Stimulated activated CD4-positive, alpha-beta T cell treated with anti-CD3 and anti-CD28 coated beads, Interleukin-2, amount 100 ng/mL, for 48 hours (primary cell): ENCODE data around the gene LDHB.
"Not testable (repeated sequence)": the region's sequence is repeated elsewhere in the genome, so short reads cannot be mapped to it uniquely, and the experiment has no call there.

Source experiments
- DNase-seq, 2 donors: peaks; one replicate each; pipeline ENCODE4 v3.0.0-alpha.2; 2020

LDHB gene

GRCh38 chr12:21659383-21659782, 1.7 kb upstream of the LDHB start:
- DNase-seq, result no peak

- DNase-seq, result peak; percentile 39
These were observed 727 bp downstream of the LDHB start for GRCh38 chr12:21656905-21657325.

- DNase-seq, result no peak
These were observed 2.1 kb downstream of the LDHB start for GRCh38 chr12:21655591-21655990.

DNA sequence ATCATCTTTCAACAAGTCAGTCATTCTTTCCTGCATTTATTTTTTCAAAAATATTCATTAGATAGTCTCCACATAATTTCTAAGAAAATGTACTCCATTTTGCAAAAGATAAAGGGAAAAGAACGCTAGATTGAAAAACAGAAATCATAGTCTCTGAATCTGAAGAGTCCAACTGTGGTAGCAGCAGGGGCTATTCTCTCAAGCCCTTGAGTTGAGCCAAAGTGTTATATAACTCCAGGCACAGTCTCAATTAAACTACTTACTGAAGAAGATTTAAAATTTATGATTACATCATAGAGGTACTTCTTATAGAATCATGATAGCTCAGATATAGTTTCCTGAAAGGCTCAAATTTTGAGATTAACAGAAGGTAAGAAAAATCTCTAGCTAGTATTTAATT, 5.8 kb downstream of the LDHB start:
- no peak for DNase-seq

DNA sequence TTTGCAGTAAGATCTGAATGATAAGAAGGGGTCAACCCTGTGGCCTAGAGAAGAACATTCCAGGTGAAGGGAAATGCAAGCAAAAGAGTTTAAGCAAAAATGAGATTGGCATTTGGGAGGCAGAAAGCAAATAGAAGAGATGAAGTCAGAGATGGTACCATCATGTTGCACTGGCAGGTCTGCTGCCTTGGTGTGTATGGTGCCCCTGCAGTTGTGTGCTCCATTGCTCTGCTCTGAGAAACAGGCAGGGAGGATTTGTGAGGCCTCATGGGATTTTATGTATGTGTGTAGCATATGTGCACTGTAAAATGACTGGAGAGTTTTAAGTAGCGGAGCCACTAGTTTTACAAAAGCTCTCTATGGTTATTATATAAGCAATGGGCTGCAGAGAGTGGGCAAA, 6.6 kb downstream of the LDHB start:
- DNase-seq, result no peak

DNA sequence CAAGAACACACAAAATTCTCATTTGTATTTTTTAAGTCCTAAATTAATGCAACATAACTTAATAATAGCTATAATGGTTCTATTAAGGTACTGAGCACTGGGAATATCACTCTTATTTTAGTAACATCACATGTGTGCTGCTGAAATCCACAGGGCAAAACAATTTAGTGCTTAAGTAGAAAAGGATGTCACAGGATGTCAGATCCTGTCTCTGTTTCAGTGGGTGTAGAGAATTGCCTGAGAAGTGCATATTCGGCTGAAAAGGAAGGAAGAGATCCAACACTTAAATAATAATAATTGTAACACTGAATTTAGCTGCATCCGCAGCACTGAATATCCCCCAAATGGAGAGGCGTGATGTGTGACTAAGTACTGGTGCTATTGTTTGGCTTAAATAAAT, 8.6 kb downstream of the LDHB start:
- DNase-seq, result no peak

- no peak for DNase-seq
These were observed 9.3 kb downstream of the LDHB start for GRCh38 chr12:21648378-21648777.

DNA sequence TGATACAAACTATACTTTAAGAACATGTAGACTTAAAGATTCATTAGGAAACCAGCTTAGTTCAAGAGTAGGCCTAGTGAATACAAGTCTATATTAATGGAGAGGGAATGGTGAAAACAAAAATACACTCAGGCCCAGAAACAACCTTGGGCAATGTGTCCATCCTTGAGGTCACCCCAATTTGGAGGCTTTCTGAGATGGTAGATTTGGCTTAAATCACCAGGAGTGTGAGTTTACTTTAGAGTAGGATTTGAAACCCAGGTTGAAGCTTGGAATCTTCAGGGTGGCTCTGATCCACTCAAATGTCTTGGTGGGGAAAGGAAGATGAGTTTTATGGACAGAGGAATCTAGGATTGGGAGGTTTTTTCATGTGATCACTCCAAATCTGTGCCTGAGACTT, 10.5 kb downstream of the LDHB start:
- no peak for DNase-seq

GRCh38 chr12:21645041-21645500, 12.6 kb downstream of the LDHB start:
- not testable (repeated sequence) for DNase-seq

DNA sequence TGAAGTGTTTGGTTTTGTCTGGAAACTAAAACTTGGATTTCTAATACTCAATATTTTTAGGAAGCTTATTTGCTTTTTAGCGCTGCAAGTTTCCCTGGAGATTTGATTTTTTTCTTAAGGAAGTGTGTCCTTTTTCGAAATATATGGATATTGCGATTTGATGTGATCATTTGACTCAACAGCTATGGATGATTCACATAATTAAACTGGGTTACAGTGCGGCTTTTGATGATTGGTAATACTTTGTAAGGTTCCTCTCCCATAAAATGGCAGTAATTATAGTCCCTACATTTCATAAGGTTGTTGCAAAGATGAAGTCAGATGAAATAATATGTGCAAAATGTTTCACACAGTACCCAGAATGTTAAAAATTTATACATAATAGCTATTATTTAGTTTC, 13.1 kb downstream of the LDHB start:
- DNase-seq, result no peak

DNA sequence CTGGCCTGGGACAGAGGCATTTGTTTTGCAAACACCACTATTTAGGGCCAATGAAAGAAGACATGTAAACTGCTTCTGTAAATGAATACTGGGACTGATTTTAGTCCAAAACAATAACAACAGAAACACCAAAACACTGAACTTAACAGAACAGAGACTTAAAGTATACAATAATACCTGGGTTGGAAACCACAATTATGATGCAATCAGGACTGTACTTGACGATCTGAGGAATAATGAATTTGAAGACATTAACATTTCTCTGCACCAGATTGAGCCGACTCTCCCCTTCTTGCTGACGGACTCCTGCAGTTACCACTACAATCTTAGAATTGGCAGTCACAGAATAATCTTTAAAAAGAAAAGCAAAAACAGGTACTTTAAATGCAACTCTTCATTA, 13.9 kb downstream of the LDHB start:
- DNase-seq, result no peak

DNA sequence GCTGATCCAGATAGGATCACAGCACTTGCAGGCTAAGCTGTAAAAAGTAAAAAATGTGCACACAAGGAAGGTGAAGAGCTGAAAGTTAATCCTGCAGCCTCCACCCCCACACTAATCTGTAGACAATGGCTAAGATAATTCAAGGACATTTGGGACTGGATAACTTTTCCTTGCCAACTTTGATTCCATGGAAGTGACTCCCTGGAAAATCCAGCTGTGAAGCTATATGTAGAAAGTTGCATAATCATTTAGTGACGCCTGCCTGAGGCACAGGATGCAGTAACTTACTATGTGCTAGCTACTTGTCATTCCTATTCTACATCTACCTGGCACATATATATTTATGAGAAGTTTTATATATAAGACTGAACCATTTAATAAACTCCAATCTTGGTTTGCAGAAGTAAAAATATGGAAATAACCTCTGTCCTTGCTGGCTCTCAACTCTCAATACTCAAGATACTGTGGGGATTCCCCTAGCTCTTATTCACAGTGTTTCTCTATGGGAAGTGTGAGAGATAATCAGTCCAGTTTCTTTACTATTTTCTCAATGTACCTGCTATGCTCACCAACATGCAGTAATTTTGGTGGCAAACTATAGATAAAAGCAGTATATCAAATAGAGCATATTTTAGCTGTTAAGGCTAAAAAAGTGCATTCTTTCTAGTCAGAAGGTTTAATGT, 14.8 kb downstream of the LDHB start:
- DNase-seq, result no peak

DNA sequence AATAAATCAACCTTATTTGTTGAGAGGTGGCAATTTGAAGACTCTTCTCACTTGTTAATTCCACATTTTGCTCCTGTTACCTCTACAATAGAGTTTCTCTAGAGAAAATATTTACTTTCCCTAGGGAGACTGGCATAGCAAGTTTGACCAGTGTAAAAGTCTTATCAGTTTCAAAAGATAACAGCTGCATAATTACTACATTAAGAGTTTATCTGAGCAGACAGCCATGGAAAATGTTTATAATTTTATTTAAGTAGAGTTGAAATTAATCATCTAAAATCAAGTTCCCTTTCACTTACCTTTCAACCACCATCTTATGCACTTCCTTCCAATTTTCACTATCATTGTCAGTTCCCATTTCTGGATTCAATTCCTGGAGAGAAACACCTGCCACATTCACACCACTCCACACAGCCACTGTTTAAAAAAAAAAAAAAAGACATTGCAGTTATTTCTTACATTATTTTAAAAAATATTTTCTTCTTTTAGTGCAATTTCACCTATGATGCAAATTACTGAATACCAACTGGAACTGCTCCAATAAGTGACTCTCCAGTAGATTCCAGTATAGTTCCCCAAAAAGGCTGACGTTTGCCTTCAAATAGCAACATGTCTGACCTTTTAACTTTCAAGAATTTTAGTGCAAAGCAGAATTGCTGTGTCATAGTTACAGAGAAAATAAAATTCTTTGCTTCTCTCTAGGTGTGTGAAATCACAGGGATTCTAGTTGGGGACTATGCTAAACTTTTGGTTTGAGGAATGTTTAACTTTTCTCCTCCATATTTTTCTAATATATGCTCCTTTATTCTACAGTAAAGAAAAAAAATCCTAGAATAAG, 19.4 kb downstream of the LDHB start:
- no peak for DNase-seq

GRCh38 chr12:21634245-21634644, 23.4 kb downstream of the LDHB start:
- no peak for DNase-seq

GRCh38 chr12:21631367-21631766, 26.3 kb downstream of the LDHB start:
- DNase-seq, result no peak

DNA sequence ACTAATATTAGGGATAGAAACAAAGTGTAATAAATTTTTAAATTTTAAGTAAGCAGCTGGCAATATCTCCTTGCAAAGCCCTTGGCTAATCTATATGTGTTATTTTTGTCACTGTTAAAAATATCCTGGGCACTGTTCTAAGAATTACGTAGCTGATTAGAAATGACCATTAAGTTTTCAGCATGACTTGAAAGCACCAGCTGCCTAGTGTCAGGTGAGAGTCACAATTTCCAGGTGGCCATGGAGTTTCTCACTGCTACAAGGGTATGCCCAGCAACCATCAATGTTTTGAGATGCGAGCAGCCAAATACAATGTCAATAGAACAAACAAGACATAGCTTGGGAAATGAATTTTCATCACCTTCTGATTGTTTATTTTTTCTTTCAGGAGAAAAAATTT, 29.7 kb downstream of the LDHB start:
- DNase-seq, result no peak

- no peak for DNase-seq
These were observed 39.1 kb downstream of the LDHB start for GRCh38 chr12:21618566-21618965.

DNA sequence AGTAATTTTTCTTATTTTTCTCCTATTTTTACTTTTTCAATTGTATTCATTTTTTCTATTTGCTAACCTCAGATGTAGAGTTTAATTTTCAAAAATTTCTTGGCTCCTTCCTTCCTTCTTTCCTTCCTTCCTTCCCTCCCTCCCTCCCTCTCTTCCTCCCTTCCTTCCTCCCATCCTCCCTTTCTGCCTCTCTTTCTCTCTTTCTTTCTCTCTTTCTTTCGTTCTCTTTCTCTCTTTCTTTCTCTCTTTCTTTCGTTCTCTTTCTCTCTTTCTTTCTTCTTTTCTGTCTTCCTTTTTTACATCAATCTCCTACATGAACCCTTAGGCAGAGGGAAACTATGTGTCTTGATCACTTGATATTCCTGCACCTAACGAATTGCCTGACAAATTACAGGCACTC, 40.6 kb downstream of the LDHB start:
- DNase-seq, result no peak

DNA sequence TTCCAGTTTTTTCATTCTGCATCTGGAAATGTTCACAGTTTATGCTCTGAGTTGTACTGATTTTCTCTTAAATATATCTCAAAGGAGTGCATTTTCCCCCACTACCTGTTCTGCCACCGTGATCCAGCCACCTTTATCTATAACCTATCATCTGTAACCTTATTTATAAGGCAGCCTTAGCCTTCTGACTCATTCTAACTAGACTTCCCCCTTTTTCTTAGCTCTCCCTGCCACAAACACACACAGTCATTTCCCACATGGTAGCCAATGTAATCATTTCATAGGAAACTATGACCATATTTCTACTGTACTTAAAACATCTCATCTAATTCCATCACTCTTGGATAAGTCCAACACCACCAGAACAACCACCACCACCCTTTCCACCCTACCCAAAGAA, 42.2 kb downstream of the LDHB start:
- DNase-seq, result no peak

GRCh38 chr12:21614506-21614905, 43.1 kb downstream of the LDHB start:
- DNase-seq, result no peak

GRCh38 chr12:21613931-21614330, 43.7 kb downstream of the LDHB start:
- no peak for DNase-seq

GRCh38 chr12:21608196-21608595, 49.4 kb downstream of the LDHB start:
- no peak for DNase-seq

GRCh38 chr12:21607701-21608100, 49.9 kb downstream of the LDHB start:
- no peak for DNase-seq

GRCh38 chr12:21606175-21606574, 51.5 kb downstream of the LDHB start:
- DNase-seq, result no peak
